GM23338 (cell line): ENCODE results near the gene CACNA1A. TPM values are rescaled to one million over a fixed set of nuclear protein-coding genes. Genes with fewer than 3 reads are reported as not detected.

Experiments
- ATAC-seq: fragments of 200-7000 bp; cut with Tn5 transposase; 3 replicates; pipeline ENCODE4 v1.9.1; 2020
- DNase-seq: peaks from one replicate; pipeline ENCODE4 v3.0.0-alpha.2; 2015; ENCODE audit warnings: low spot score
- H2AFZ ChIP-seq: fragments of 200-600 bp; sonication (generic); 2 replicates; pipeline ENCODE4 v1.8.0; 2016; ENCODE audit warnings: antibody characterized with exemption, mild to moderate bottlenecking, moderate library complexity
- H3F3A ChIP-seq: fragments of 200-600 bp; sonication (generic); replicated peaks from 2 replicates; pipeline ENCODE4 v1.8.0; 2017; ENCODE audit warnings: antibody characterized with exemption, mixed run types, low read depth
- H3K27ac ChIP-seq: fragments of 200-600 bp; sonication (generic); 2 replicates; pipeline ENCODE4 v1.6.1; 2016; ENCODE audit warnings: low read depth
- H3K27me3 ChIP-seq: fragments of 200-600 bp; sonication (generic); 2 replicates; pipeline ENCODE4 v1.8.0; 2016; ENCODE audit warnings: mild to moderate bottlenecking, mixed run types, moderate library complexity; ENCODE audit not compliant: insufficient read depth
- H3K36me3 ChIP-seq: fragments of 200-600 bp; sonication (generic); 2 replicates; pipeline ENCODE4 v1.8.0; 2016; ENCODE audit warnings: mild to moderate bottlenecking; ENCODE audit not compliant: insufficient read depth
- H3K4me1 ChIP-seq: fragments of 200-600 bp; sonication (generic); 2 replicates; pipeline ENCODE4 v1.8.0; 2016; ENCODE audit warnings: mild to moderate bottlenecking, moderate library complexity; ENCODE audit not compliant: insufficient read depth
- H3K4me2 ChIP-seq: fragments of 200-600 bp; sonication (generic); 2 replicates; pipeline ENCODE4 v1.7.1; 2017; ENCODE audit warnings: mixed run types
- H3K4me3 ChIP-seq: fragments of 200-600 bp; sonication (generic); 2 replicates; pipeline ENCODE4 v1.6.1; 2016; ENCODE audit warnings: mixed run types
- H3K79me2 ChIP-seq: fragments of 200-600 bp; sonication (generic); replicated peaks from 2 replicates; pipeline ENCODE4 v1.8.0; 2017; ENCODE audit warnings: mild to moderate bottlenecking; ENCODE audit not compliant: insufficient read depth
- H3K9me2 ChIP-seq: fragments of 200-600 bp; sonication (generic); 2 replicates; pipeline ENCODE4 v1.8.0; 2017; ENCODE audit not compliant: insufficient read depth
- H4K20me1 ChIP-seq: fragments of 200-600 bp; sonication (generic); replicated peaks from 2 replicates; pipeline ENCODE4 v1.8.0; 2017; ENCODE audit warnings: mild to moderate bottlenecking; ENCODE audit not compliant: insufficient read depth
- H3K27ac Mint-ChIP-seq: 2 replicates; pipeline ENCODE4 v1.8.0; 2020; ENCODE audit warnings: inconsistent platforms, mild to moderate bottlenecking, moderate library complexity, mixed read lengths
- H3K27me3 Mint-ChIP-seq: 3 replicates; pipeline ENCODE4 v1.8.0; 2022; ENCODE audit warnings: low read depth, mild to moderate bottlenecking, moderate library complexity, mixed read lengths, inconsistent platforms; ENCODE audit not compliant: insufficient read depth, poor library complexity
- H3K36me3 Mint-ChIP-seq: 3 replicates; pipeline ENCODE4 v1.8.0; 2021; ENCODE audit warnings: low read depth, mild to moderate bottlenecking, inconsistent platforms, moderate library complexity, mixed read lengths
- H3K4me1 Mint-ChIP-seq: 3 replicates; pipeline ENCODE4 v1.8.0; 2020; ENCODE audit warnings: mild to moderate bottlenecking, inconsistent platforms, mixed read lengths
- H3K4me3 Mint-ChIP-seq: 3 replicates; pipeline ENCODE4 v1.8.0; 2021; ENCODE audit warnings: moderate library complexity, mild to moderate bottlenecking, inconsistent platforms, mixed read lengths
- H3K9me3 Mint-ChIP-seq: 3 replicates; pipeline ENCODE4 v1.8.0; 2020; ENCODE audit warnings: moderate library complexity, mild to moderate bottlenecking, inconsistent platforms, mixed read lengths
- long read RNA-seq: library from polyadenylated mRNA; unstranded; transcript quantifications from one replicate; pipeline ENCODE4 v2.0.0, GENCODE V29; 2020; ENCODE audit not compliant: unreplicated experiment
- polyA plus RNA-seq: library from polyadenylated mRNA; unstranded; fragments of >200 nt; fragmentation: Nextera tagmentation; extraction: Ambion mirVana; gene quantifications from 2 replicates; pipeline ENCODE4 v1.2.1, GENCODE V29; 2016
- total RNA-seq: library from RNA; depleted of rRNA; stranded (reverse); fragments of >200 nt; shearing (Covaris generic); gene quantifications from 2 replicates; pipeline ENCODE4 v1.2.3, GENCODE V29; 2014; rRNA removed
- TF ChIP-seq, protein P1 (sequence below), 2 experiments: fragments of 200-600 bp in 1 of 2; sonication (generic) in 1 of 2; conservative IDR thresholded peaks; 2 replicates each; pipeline versions ENCODE4 v1.5.1 to v1.6.1; 2016 to 2017; ENCODE audit warnings: antibody characterized with exemption in 2 of 2, low read depth in 2 of 2, mild to moderate bottlenecking in 2 of 2, moderate library complexity in 1 of 2
- TF ChIP-seq, protein P2 (sequence below): fragments of 250-450 bp; sonication (Bioruptor Pico); IDR thresholded peaks from 2 replicates; pipeline ENCODE4 v1.5.0; 2020; ENCODE audit warnings: mild to moderate bottlenecking, moderate library complexity

Gene CACNA1A
- 17.8 and 20.3 TPM in 2 replicates for total RNA-seq
- polyA plus RNA-seq, result 6.8 and 7.4 TPM in 2 replicates
- long read RNA-seq, partial matches to known transcripts, result 0 of 3 reads
- long read RNA-seq, other reads (novel, unspliced or antisense), result 3 of 3 reads

DNA sequence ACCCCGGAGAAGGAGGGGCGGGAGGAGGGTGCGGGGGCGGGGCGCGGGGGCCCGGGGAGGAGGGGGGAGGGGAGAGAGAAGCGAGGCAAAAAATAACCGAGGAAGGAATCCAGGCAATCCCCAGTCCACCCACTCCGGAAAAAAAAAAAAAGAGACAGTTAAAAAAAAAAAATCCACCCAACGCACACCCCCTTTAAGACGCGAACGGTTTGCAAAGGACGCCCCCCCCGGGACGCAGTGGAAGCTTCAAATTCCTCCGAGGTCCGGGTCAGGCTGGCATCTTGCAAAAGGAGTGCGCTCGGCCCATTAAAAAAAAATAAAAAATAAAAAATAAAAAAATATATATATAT lies at the start of gene CACNA1A:
CACNA1A (minus strand) TSS at position 9 of the 350 bp plus-strand sequence. CDS start 255 bp downstream, outside the sequence.
- Histone ChIP-seq H3K27ac (0 out of 2 replicates have a peak within 1 kb of the TSS, but pooled peaks have one; percentile 5), H3F3A (no peaks in the 10 kb centered on the region), H3K27me3 (peaks cover 30% of the 10 kb centered on the region), H3K9me2 (no peaks in the 10 kb centered on the region), H3K4me3 (peak within 1 kb of the TSS; percentile 96), H3K4me1 (peaks cover 19% of the 10 kb centered on the region), H3K79me2 (peaks cover 7% of the 10 kb centered on the region; the same call in 1 of the 2 replicates), H4K20me1 (peaks cover 12% of the 10 kb centered on the region), H3K36me3 (0 out of 2 replicates have a peak, but pooled peaks cover 2% of the 10 kb centered on the region), H2AFZ (peak within 1 kb of the TSS; percentile 88), H3K4me2 (peak within 1 kb of the TSS; percentile 91)
- TF ChIP-seq, protein P1, sequence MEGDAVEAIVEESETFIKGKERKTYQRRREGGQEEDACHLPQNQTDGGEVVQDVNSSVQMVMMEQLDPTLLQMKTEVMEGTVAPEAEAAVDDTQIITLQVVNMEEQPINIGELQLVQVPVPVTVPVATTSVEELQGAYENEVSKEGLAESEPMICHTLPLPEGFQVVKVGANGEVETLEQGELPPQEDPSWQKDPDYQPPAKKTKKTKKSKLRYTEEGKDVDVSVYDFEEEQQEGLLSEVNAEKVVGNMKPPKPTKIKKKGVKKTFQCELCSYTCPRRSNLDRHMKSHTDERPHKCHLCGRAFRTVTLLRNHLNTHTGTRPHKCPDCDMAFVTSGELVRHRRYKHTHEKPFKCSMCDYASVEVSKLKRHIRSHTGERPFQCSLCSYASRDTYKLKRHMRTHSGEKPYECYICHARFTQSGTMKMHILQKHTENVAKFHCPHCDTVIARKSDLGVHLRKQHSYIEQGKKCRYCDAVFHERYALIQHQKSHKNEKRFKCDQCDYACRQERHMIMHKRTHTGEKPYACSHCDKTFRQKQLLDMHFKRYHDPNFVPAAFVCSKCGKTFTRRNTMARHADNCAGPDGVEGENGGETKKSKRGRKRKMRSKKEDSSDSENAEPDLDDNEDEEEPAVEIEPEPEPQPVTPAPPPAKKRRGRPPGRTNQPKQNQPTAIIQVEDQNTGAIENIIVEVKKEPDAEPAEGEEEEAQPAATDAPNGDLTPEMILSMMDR (conservative IDR thresholded peaks at IDR 0.05; ENCODE audit: low read depth in 2 of 2), result 0 out of 4 replicates have a peak, but pooled peaks of 1 of the 2 experiments have one; percentile 5
- TF ChIP-seq, protein P2, sequence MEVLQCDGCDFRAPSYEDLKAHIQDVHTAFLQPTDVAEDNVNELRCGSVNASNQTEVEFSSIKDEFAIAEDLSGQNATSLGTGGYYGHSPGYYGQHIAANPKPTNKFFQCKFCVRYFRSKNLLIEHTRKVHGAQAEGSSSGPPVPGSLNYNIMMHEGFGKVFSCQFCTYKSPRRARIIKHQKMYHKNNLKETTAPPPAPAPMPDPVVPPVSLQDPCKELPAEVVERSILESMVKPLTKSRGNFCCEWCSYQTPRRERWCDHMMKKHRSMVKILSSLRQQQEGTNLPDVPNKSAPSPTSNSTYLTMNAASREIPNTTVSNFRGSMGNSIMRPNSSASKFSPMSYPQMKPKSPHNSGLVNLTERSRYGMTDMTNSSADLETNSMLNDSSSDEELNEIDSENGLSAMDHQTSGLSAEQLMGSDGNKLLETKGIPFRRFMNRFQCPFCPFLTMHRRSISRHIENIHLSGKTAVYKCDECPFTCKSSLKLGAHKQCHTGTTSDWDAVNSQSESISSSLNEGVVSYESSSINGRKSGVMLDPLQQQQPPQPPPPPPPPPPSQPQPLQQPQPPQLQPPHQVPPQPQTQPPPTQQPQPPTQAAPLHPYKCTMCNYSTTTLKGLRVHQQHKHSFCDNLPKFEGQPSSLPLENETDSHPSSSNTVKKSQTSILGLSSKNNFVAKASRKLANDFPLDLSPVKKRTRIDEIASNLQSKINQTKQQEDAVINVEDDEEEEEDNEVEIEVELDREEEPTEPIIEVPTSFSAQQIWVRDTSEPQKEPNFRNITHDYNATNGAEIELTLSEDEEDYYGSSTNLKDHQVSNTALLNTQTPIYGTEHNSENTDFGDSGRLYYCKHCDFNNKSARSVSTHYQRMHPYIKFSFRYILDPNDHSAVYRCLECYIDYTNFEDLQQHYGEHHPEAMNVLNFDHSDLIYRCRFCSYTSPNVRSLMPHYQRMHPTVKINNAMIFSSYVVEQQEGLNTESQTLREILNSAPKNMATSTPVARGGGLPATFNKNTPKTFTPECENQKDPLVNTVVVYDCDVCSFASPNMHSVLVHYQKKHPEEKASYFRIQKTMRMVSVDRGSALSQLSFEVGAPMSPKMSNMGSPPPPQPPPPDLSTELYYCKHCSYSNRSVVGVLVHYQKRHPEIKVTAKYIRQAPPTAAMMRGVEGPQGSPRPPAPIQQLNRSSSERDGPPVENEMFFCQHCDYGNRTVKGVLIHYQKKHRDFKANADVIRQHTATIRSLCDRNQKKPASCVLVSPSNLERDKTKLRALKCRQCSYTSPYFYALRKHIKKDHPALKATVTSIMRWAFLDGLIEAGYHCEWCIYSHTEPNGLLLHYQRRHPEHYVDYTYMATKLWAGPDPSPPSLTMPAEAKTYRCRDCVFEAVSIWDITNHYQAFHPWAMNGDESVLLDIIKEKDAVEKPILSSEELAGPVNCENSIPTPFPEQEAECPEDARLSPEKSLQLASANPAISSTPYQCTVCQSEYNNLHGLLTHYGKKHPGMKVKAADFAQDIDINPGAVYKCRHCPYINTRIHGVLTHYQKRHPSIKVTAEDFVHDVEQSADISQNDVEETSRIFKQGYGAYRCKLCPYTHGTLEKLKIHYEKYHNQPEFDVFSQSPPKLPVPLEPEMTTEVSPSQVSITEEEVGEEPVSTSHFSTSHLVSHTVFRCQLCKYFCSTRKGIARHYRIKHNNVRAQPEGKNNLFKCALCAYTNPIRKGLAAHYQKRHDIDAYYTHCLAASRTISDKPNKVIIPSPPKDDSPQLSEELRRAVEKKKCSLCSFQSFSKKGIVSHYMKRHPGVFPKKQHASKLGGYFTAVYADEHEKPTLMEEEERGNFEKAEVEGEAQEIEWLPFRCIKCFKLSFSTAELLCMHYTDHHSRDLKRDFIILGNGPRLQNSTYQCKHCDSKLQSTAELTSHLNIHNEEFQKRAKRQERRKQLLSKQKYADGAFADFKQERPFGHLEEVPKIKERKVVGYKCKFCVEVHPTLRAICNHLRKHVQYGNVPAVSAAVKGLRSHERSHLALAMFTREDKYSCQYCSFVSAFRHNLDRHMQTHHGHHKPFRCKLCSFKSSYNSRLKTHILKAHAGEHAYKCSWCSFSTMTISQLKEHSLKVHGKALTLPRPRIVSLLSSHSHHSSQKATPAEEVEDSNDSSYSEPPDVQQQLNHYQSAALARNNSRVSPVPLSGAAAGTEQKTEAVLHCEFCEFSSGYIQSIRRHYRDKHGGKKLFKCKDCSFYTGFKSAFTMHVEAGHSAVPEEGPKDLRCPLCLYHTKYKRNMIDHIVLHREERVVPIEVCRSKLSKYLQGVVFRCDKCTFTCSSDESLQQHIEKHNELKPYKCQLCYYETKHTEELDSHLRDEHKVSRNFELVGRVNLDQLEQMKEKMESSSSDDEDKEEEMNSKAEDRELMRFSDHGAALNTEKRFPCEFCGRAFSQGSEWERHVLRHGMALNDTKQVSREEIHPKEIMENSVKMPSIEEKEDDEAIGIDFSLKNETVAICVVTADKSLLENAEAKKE (CRISPR knock-in tag), result no peak
- Mint-ChIP-seq H3K27me3 (peaks cover 21% of the 10 kb centered on the region), H3K36me3 (peaks cover 10% of the 10 kb centered on the region; the same call in 2 of the 3 replicates), H3K4me3 (peak within 1 kb of the TSS; percentile 87), H3K27ac (peak within 1 kb of the TSS; percentile 83; the same call in 1 of the 2 replicates), H3K4me1 (peaks cover 29% of the 10 kb centered on the region), H3K9me3 (no peaks in the 10 kb centered on the region)
- ATAC-seq (no peak), DNase-seq (peak; percentile 58)
